Heart left ventricle (tissue), 16 donors: ENCODE data around the gene AIMP1. TPM values are rescaled to one million over a fixed set of nuclear protein-coding genes. Genes with fewer than 3 reads are reported as not detected.

Experiments
- ATAC-seq, 4 donors: fragments of 200-7000 bp; cut with Tn5 transposase; one replicate each; pipeline ENCODE4 v1.9.1; 2020 to 2022; ENCODE audit warnings: moderate library complexity in 4 of 4, mild to moderate bottlenecking in 3 of 4, moderate number of reproducible peaks in 1 of 4
- DNase-seq, 5 donors: peaks; one replicate each; pipeline ENCODE4 v3.0.0-alpha.2; 2020
- H3K27ac ChIP-seq, 12 donors: fragments of 200-600 bp; sonication (generic) in 4 of 12; one replicate each; pipeline versions ENCODE4 v1.5.0 to v1.8.0; 2016 to 2022; ENCODE audit warnings: mild to moderate bottlenecking in 2 of 12
- H3K27me3 ChIP-seq, 9 donors: fragments of 200-600 bp; sonication (generic) in 2 of 9; one replicate each; pipeline versions ENCODE4 v1.5.1 to v1.8.0; 2016 to 2022; ENCODE audit warnings: mild to moderate bottlenecking in 3 of 9
- H3K36me3 ChIP-seq, 9 donors: fragments of 200-600 bp; sonication (generic) in 2 of 9; one replicate each; pipeline versions ENCODE4 v1.5.0 to v1.8.0; 2018 to 2022; ENCODE audit warnings: mild to moderate bottlenecking in 2 of 9
- H3K4me1 ChIP-seq, 12 donors: fragments of 200-600 bp; sonication (generic) in 4 of 12; one replicate each; pipeline versions ENCODE4 v1.5.0 to v1.8.0; 2016 to 2022; ENCODE audit warnings: mild to moderate bottlenecking in 3 of 12
- H3K4me3 ChIP-seq, 12 donors: fragments of 200-600 bp; sonication (generic) in 4 of 12; one replicate each; pipeline versions ENCODE4 v1.5.0 to v1.8.0; 2017 to 2022; ENCODE audit warnings: mild to moderate bottlenecking in 9 of 12, moderate library complexity in 4 of 12
- H3K9me3 ChIP-seq, 12 donors: fragments of 200-600 bp; sonication (generic) in 4 of 12; one replicate each; pipeline versions ENCODE4 v1.5.0 to v1.8.0; 2016 to 2022; ENCODE audit warnings: mild to moderate bottlenecking in 1 of 12
- POLR2A ChIP-seq, 2 donors: fragments of 450-650 bp; IDR thresholded peaks; one replicate each; pipeline ENCODE4 v1.6.1; 2017; ENCODE audit warnings: antibody characterized with exemption in 2 of 2, mild to moderate bottlenecking in 2 of 2, moderate library complexity in 2 of 2
- WGBS, 4 donors: extraction: QIAGEN DNeasy Blood & Tissue Kit in 2 of 4; methylation state at CpG; one replicate each; pipeline versions ENCODE4 v1.1.5 to v1.1.7; 2013 to 2018; 5-methylcytosine and 5-hydroxymethylcytosine counted together
- intact Hi-C, 10 donors: fragments of 100-400 bp; cut with DNase I; formaldehyde crosslinking; loops; one replicate each; pipeline versions ENCODE4 v1.11.1 to v1.14.2; 2022
- polyA plus RNA-seq, 2 donors: library from polyadenylated mRNA; stranded (reverse); fragments of 200-250 nt; gene quantifications; one replicate each; pipeline ENCODE4 v1.2.3, GENCODE V29; 2013
- total RNA-seq, 9 donors: library from RNA; depleted of rRNA in 2 of 9; stranded (reverse); fragments of >200 nt in 2 of 9; fragmentation: NEBNext Ultra II Directional in 3 of 9; extraction: Animal tissue kit (Norgen Biotek cat#: 25700) in 3 of 9; gene quantifications; one replicate each; pipeline versions ENCODE4 v1.1.0 to v1.2.4, GENCODE V29; 2016 to 2023
- TF ChIP-seq, protein P1 (sequence below), 12 donors: fragments of 200-600 bp; sonication (generic) in 4 of 12; IDR thresholded peaks; one replicate each; pipeline versions ENCODE4 v1.5.0 to v1.8.0; 2018 to 2022; ENCODE audit warnings: antibody characterized with exemption in 12 of 12, mild to moderate bottlenecking in 5 of 12
- donor health status: ischemic (EF 13 %, LVEDD 7.1; RV severe dilation, severe dysfunction).
- donor health status: healthy with polysubstance abuse.
- donor health status: DM: no; HTN: yes; CAD: no.
- donor health status: DM: no; HTN: no; CAD: no.
- donor health status: ischemic (EF 25% LVEDD 6.9; RV normal size, moderate dysfunction).
- donor health status: ischemic (EF 25% LVEDD 5.7; RV mildly dilated, moderate dysfunction).
- donor health status: healthy.
- donor health status: DM: yes; HTN: yes; CAD: no.
- donor health status: ischemic (EF 35%, LVEDD 5.7; RV mildly dilated, moderate dysfunction).
- donor health status: nonischemic (EF 11% LVEDD 7.7; RV severe dilation, severe dysfunction).
- donor health status: DM: yes; HTN: yes; CAD: no.
- donor health status: PGD.
- donor health status: ischemic (EF 29% LVEDD 5.4; RV normal size, mild dysfunction).
- donor health status: nonischemic (EF 23%, LVEDD 6.1; RV moderate dilation, normal function).

AIMP1 gene
- total and polyA plus RNA-seq, 11 donors: 15.6 to 37.7 (median 29.4) TPM

DNA sequence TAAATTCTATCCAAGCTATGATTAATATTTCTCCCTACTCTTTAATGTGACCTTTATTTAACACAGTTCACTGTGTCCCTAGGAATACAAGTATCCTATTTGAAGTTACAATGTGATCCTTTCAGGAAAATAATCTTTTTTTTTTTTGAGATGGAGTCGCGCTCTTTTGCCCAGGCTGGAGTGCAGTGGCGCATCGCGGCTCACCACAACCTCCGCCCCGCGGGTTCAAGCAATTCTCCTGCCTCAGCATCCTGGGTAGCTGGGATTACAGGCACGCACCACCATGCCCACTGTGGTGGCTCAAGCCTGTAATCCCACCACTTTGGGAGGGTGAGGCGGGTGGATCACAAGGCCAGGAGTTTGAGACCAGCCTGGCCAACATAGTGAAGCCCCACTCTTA lies 22.3 kb upstream of the AIMP1 start:
- intact Hi-C loops: no loop called here
- WGBS, 4 donors: 93 to 98% (median 95%) methylated on average over 10 of the region's 10 CpGs
- DNase-seq (no peak), ATAC-seq (no peak)
- Histone ChIP-seq H3K4me3 (no peak overlapping the region), H3K27me3 (no peaks in the 10 kb centered on the region), H3K4me1 (no peaks in the 10 kb centered on the region), H3K27ac (no peak overlapping the region), H3K9me3 (no peaks in the 10 kb centered on the region), H3K36me3 (peaks cover 0 to 82% (median 59%) of the 10 kb centered on the region in 9 donors)
- TF ChIP-seq POLR2A (IDR thresholded peaks at IDR 0.05): no peak
- TF ChIP-seq, protein P1, sequence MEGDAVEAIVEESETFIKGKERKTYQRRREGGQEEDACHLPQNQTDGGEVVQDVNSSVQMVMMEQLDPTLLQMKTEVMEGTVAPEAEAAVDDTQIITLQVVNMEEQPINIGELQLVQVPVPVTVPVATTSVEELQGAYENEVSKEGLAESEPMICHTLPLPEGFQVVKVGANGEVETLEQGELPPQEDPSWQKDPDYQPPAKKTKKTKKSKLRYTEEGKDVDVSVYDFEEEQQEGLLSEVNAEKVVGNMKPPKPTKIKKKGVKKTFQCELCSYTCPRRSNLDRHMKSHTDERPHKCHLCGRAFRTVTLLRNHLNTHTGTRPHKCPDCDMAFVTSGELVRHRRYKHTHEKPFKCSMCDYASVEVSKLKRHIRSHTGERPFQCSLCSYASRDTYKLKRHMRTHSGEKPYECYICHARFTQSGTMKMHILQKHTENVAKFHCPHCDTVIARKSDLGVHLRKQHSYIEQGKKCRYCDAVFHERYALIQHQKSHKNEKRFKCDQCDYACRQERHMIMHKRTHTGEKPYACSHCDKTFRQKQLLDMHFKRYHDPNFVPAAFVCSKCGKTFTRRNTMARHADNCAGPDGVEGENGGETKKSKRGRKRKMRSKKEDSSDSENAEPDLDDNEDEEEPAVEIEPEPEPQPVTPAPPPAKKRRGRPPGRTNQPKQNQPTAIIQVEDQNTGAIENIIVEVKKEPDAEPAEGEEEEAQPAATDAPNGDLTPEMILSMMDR (IDR thresholded peaks at IDR 0.05): no peak

DNA sequence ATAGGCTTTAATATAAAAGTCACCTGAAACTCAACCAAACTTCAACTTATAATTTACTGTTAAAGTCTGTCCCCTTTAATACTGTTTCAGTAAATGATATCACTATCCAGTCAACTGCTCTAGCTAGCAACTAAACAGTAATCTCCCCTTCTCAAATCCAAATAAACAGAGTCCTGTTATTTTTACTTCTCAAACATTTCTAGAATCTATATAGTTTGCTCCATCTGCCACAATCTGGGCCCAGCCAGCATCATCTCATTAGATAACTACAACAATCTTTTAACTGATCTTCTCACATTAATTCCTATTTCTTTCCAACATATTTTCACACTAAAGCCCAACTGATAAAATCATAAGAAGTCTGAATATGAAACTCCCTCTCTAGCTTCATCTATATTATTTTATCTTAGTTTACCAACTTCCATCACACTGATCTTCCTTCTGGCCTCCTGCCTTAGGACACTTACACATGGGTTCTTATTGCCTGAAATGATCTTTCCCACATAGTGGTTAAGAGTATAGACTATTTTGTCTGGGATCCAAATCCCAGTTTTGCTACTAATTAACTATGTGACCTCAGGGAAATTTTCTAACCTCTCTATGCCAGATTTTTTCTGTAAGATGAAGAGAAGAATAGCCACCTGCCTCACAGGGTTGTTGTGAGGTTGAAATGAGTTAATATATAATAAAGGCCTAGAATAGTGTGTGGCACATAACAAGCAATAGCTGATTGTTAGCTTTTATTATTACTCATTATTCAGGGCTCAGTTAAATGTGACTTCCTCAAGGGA lies 18.9 kb upstream of the AIMP1 start:
- ATAC-seq: no peak
- intact Hi-C loops: no loop called here

DNA sequence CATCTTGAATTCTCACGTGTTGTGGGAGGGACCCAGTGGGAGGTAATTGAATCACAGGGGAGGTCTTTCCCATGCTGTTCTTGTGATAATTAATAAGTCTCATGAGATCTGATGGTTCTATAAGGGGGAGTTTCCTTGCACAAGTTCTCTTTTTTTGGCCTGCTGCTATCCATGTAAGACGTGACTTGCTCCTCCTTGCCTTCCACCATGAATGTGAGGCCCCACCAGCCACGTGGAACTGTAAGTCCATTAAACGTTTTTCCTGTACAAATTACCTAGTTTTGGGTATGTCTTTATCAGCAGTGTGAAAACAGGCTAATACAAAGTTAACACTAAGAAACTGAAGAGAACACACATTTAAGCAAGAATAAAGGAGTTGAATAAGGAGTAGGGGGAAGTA lies 16.4 kb upstream of the AIMP1 start:
- H3K4me1 ChIP-seq: peaks cover 0 to 3% (median 0%) of the 10 kb centered on the region in 12 donors
- no peaks in the 10 kb centered on the region for H3K27me3 ChIP-seq
- no peak overlapping the region for H3K27ac ChIP-seq
- intact Hi-C loops: no loop called here
- DNase-seq: no peak
- 75 to 83% (median 76%) methylated on average over 4 of the region's 4 CpGs for whole genome bisulfite sequencing, 4 donors
- H3K4me3 ChIP-seq: no peak overlapping the region
- H3K36me3 ChIP-seq: peaks cover 0 to 64% (median 14%) of the 10 kb centered on the region in 9 donors
- TF ChIP-seq, protein P1 (IDR thresholded peaks at IDR 0.05): no peak
- TF ChIP-seq POLR2A (IDR thresholded peaks at IDR 0.05): no peak
- H3K9me3 ChIP-seq: no peaks in the 10 kb centered on the region
- no peak for ATAC-seq

More for the DNA sequence above, 18.9 kb upstream of the AIMP1 start:
- Histone ChIP-seq H3K9me3 (no peaks in the 10 kb centered on the region), H3K27me3 (no peaks in the 10 kb centered on the region), H3K4me3 (no peak overlapping the region), H3K36me3 (peaks cover 0 to 79% (median 39%) of the 10 kb centered on the region in 9 donors), H3K4me1 (peaks cover 0 to 3% (median 0%) of the 10 kb centered on the region in 12 donors), H3K27ac (no peak overlapping the region)
- TF ChIP-seq POLR2A (IDR thresholded peaks at IDR 0.05): no peak
- TF ChIP-seq, protein P1 (IDR thresholded peaks at IDR 0.05): no peak
- no peak for DNase-seq

- Histone ChIP-seq H3K9me3 (no peaks in the 10 kb centered on the region), H3K36me3 (peaks cover 0 to 55% (median 11%) of the 10 kb centered on the region in 9 donors), H3K4me3 (no peak overlapping the region), H3K4me1 (peaks cover 0 to 3% (median 0%) of the 10 kb centered on the region in 12 donors), H3K27ac (no peak overlapping the region), H3K27me3 (no peaks in the 10 kb centered on the region)
- DNase-seq (no peak), ATAC-seq (no peak)
- intact Hi-C loops: no loop called here
- TF ChIP-seq POLR2A (IDR thresholded peaks at IDR 0.05): no peak
- TF ChIP-seq, protein P1 (IDR thresholded peaks at IDR 0.05): no peak
- WGBS, 4 donors: 76 to 88% (median 85%) methylated on average over 2 of the region's 2 CpGs
These were observed 14.8 kb upstream of the AIMP1 start for GRCh38 chr4:106301393-106302061.
